GM12874 (cell line): ENCODE results near the gene PIM1.

Experiments used
- TF ChIP-seq, protein P1 (sequence below): IDR thresholded peaks from 2 replicates; pipeline ENCODE4 v1.5.1; 2011; ENCODE audit warnings: low read depth, mild to moderate bottlenecking, control low read depth, low read length, moderate library complexity; ENCODE audit not compliant: insufficient read depth

Gene PIM1

DNA sequence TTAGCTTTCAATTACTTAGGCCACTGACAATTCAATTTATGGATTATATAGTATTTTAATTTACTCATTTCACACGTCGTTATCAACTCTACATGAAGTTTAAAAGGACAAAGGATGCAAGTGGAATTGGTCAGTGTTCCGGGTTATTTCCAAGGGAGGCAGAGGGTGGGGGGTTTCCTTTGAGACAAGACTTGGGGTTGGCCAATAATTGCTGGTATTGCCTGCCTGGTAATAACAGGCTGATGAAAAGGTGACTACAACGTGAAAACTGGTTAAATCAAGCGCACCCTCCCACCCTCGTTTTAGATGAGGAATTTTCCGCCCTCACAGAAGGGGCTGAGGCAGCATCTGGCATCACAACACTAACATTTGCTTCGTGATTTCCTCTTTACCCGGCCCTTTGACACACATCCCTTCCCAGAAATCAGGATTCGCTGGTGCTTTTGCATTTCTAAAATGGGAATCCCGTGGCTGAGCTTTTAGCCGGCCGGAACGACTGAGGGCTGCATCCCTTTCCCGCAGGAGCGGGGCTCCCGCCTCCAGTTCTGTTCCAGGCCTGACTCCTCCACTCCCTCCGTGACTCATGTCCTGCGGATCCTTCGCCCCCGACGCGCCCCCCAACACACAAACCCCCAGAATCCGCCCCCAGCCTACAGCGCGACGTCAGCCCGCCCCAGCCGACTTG is 999 bp upstream of the PIM1 start:
- TF ChIP-seq, protein P1, sequence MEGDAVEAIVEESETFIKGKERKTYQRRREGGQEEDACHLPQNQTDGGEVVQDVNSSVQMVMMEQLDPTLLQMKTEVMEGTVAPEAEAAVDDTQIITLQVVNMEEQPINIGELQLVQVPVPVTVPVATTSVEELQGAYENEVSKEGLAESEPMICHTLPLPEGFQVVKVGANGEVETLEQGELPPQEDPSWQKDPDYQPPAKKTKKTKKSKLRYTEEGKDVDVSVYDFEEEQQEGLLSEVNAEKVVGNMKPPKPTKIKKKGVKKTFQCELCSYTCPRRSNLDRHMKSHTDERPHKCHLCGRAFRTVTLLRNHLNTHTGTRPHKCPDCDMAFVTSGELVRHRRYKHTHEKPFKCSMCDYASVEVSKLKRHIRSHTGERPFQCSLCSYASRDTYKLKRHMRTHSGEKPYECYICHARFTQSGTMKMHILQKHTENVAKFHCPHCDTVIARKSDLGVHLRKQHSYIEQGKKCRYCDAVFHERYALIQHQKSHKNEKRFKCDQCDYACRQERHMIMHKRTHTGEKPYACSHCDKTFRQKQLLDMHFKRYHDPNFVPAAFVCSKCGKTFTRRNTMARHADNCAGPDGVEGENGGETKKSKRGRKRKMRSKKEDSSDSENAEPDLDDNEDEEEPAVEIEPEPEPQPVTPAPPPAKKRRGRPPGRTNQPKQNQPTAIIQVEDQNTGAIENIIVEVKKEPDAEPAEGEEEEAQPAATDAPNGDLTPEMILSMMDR, result no peak

DNA sequence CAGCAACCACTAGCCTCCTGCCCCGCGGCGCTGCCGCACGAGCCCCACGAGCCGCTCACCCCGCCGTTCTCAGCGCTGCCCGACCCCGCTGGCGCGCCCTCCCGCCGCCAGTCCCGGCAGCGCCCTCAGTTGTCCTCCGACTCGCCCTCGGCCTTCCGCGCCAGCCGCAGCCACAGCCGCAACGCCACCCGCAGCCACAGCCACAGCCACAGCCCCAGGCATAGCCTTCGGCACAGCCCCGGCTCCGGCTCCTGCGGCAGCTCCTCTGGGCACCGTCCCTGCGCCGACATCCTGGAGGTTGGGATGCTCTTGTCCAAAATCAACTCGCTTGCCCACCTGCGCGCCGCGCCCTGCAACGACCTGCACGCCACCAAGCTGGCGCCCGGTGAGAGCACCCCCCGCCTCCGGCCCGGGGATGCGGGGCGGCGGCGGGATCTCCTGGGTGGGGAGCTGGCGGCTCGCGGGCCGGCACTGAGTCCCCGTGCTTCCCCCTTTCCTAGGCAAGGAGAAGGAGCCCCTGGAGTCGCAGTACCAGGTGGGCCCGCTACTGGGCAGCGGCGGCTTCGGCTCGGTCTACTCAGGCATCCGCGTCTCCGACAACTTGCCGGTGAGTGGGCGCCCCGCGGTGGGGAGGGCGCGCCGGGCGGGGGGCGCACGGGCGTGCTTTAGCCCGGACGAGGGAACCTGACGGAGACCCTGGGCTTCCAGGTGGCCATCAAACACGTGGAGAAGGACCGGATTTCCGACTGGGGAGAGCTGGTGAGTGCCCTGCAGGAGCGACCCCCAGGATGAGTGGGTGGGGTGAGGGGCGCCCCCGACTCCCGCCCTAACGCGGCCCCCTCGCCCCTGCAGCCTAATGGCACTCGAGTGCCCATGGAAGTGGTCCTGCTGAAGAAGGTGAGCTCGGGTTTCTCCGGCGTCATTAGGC is 585 bp downstream of the PIM1 start:
- TF ChIP-seq, protein P1, result peak; percentile 48

DNA sequence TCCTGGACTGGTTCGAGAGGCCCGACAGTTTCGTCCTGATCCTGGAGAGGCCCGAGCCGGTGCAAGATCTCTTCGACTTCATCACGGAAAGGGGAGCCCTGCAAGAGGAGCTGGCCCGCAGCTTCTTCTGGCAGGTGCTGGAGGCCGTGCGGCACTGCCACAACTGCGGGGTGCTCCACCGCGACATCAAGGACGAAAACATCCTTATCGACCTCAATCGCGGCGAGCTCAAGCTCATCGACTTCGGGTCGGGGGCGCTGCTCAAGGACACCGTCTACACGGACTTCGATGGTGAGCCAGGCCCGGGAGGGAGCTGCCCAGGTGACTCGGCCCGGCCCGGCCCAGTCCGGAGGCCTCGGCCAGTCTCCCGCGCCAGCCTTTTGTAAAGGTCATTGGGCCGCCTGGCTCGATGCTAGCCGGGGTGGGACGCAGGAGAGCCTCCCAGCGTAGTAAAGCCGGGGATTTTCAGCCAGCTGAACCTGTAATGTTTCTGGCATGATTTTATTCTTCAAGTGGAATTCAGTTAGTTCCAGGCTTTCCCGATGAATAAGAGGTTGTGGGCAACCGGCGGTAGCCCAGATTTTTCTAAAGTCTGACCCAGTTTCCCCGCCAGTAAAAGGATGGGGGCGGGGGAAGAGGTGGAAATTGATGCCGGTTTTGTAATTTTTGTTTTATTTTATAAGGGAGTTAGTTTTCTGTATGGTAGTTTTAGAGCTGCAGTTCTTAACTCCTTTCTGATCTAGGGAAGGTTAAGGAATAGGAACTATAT is 1.4 kb downstream of the PIM1 start:
- TF ChIP-seq, protein P1, result no peak

DNA sequence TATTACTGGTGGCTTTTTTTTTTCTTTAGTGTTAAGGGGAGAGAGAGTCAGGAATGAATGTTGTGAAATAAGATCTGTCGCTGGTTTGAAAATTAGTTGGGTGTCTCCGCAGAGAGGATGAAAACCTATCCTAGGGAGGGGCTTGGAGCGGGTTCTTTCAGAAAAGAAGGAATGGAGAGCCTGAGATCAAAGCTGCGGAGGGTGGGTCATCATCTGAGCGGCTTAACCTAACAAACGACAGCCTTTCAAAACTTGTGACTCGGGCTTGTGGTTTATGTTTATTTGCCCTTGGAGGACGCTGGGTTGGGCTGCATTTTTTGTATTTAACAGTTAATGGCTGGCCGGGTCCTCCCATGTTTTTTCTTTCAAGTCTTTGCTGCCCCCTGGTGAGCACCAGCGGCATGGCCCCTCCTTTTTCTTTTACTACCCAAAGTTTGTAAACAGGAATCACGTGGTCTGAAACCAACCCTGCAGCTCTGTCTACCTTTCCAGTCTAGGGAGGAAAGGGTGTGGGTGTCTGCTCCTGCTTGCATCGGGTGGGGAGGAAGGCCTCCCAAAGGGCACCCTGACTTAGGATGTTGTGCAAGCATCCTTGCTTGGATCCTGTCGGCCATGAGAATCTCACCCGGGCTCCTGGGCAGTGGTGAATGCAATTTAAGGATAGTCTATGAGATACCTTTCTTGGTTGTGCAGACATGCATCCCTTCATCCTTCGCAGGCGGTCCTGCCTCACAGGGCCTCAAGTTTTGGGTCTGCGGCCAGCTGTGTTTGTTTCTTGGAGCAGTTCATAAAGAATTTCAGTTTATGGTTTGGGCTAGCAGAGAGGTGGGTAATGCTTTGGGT is 2.2 kb downstream of the PIM1 start:
- TF ChIP-seq, protein P1, result peak; percentile 75

DNA sequence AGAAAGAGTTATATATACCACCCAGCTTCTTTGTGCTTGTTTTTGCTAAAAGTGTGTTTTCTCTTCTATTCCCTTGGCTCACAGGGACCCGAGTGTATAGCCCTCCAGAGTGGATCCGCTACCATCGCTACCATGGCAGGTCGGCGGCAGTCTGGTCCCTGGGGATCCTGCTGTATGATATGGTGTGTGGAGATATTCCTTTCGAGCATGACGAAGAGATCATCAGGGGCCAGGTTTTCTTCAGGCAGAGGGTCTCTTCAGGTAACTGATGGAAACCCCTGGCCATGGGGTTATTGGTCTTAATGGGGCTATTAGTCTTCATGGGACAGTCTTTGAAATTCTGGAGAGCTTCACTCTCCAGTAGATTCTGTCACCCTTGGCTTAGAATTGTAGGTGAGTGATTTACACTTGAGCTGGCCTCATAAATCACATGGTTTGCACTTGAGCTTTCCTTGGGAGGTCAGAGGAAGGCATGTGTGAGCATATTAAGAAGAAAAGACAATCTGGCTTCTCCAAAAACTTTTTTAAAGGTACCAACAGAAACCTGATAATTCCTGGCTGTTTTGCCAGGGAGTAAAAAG is 3.0 kb downstream of the PIM1 start:
- TF ChIP-seq, protein P1, result no peak

DNA sequence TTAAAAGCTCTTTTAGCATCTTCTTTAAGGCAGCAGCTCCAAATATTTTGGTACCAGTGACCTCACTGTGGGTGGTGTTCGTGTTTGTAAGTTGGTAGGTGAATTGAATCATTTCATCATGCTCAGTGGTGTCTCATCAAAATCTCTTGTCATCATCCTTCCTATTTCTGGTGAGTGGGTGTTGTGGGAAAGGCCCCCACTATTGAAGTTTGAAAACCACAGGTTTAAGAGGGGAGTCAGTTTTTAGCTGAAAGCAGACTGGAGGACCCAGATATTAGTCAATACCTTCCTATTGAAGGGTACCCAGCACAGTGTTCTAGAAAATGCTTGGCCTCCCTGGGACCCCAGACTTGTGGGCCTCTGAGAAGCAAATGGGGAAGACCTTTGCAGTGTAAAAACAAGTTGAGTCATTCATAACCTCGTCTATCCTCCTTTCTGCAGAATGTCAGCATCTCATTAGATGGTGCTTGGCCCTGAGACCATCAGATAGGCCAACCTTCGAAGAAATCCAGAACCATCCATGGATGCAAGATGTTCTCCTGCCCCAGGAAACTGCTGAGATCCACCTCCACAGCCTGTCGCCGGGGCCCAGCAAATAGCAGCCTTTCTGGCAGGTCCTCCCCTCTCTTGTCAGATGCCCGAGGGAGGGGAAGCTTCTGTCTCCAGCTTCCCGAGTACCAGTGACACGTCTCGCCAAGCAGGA is 3.7 kb downstream of the PIM1 start:
- TF ChIP-seq, protein P1, result no peak
